ENCODE measurements around the gene NOXRED1. TPM values are rescaled to one million over a fixed set of nuclear protein-coding genes. Genes with fewer than 3 reads are reported as not detected.

NOXRED1 gene
- total and polyA plus RNA-seq, 2 donors (not counting 1 experiment from before 2014, with no cell fraction given): 0.42 to 1.5 TPM

DNA sequence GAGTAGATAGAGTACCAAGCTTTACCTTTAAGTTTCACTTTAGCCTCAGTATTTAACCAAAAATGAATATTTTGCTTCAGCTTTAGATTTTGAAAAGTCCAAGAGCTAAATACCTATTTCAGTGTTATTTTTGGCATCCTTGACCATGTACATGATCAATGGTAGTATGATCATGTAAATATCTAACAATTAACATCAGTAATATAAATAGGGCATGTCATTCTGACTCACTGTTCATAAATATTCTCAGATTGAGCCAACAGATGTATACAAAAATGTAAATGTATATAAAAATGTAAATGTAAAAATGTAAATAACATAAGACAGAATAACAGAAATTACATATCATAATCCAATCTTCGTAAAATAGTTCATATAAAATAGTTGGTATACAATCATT lies 15.3 kb upstream of the NOXRED1 start:
- Mint-ChIP-seq H3K27me3 (no peaks in the 10 kb centered on the region), H3K9me3 (ENCODE audit: insufficient read depth) (no peaks in the 10 kb centered on the region), H3K4me3 (no peak overlapping the region), H3K4me1 (no peaks in the 10 kb centered on the region), H3K27ac (no peak overlapping the region)
- H3K79me2 ChIP-seq (ENCODE audit: control insufficient read depth, insufficient read depth, low read length): no peaks in the 10 kb centered on the region
- H3K4me3 ChIP-seq (ENCODE audit: control extremely low read depth in 1 of 5, extremely low read depth in 1 of 5, insufficient read depth in 1 of 5, low read depth in 2 of 5, low read length in 4 of 5): no peak overlapping the region
- ChIA-PET CTCF (interaction anchor here (1.1 kb wide), 1 partner anchor 286 kb away, joined by 3 read pairs; no protein-coding TSS in a partner anchor), POLR2A (no interaction called here)
- H3K36me3 ChIP-seq (replicated peaks in 1 of 2; ENCODE audit: control extremely low read depth in 1 of 2, control insufficient read depth in 1 of 2, extremely low read depth in 1 of 2, insufficient read depth in 2 of 2, low read length in 1 of 2): peaks cover 0 to 59% of the 10 kb centered on the region in 2 experiments
- H4K20me1 ChIP-seq (ENCODE audit: control insufficient read depth, insufficient read depth, low read length, poor library complexity, severe bottlenecking): no peaks in the 10 kb centered on the region
- no peak overlapping the region for H3K27ac ChIP-seq (ENCODE audit: low read length in 2 of 2)
- no peaks in the 10 kb centered on the region for H3K9me3 ChIP-seq (ENCODE audit: control extremely low read depth in 1 of 3, control insufficient read depth in 2 of 3, insufficient read depth in 1 of 3, low read length in 2 of 3)
- DNase-seq: no peak
- TF ChIP-seq, protein P1, sequence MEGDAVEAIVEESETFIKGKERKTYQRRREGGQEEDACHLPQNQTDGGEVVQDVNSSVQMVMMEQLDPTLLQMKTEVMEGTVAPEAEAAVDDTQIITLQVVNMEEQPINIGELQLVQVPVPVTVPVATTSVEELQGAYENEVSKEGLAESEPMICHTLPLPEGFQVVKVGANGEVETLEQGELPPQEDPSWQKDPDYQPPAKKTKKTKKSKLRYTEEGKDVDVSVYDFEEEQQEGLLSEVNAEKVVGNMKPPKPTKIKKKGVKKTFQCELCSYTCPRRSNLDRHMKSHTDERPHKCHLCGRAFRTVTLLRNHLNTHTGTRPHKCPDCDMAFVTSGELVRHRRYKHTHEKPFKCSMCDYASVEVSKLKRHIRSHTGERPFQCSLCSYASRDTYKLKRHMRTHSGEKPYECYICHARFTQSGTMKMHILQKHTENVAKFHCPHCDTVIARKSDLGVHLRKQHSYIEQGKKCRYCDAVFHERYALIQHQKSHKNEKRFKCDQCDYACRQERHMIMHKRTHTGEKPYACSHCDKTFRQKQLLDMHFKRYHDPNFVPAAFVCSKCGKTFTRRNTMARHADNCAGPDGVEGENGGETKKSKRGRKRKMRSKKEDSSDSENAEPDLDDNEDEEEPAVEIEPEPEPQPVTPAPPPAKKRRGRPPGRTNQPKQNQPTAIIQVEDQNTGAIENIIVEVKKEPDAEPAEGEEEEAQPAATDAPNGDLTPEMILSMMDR (IDR thresholded peaks at IDR 0.05): no peak
- TF ChIP-seq EZH2 (IDR thresholded peaks at IDR 0.05; ENCODE audit: borderline replicate concordance, insufficient read depth, low read depth, low read length, poor library complexity, severe bottlenecking): no peak
- H3K27me3 ChIP-seq (replicated peaks in 1 of 4; ENCODE audit: control extremely low read depth in 1 of 4, control insufficient read depth in 3 of 4, insufficient read depth in 4 of 4, low read length in 3 of 4): no peaks in the 10 kb centered on the region
- no CpG with 5 or more reads among the region's 1 CpG for WGBS (ENCODE audit: insufficient coverage)
- H3K4me2 ChIP-seq (replicated peaks; ENCODE audit: low read depth, low read length, poor library complexity, severe bottlenecking): no peak overlapping the region
- intact Hi-C loops (cut with micrococcal nuclease): no loop called here
- no peaks in the 10 kb centered on the region for H3K4me1 ChIP-seq (ENCODE audit: control insufficient read depth in 2 of 2, insufficient read depth in 2 of 2, low read length in 2 of 2)
- H2AFZ ChIP-seq (ENCODE audit: insufficient read depth, low read depth, low read length, poor library complexity, severe bottlenecking): no peak overlapping the region
- no peak overlapping the region for H3K9ac ChIP-seq (ENCODE audit: low read length)
- no peak for ATAC-seq (ENCODE audit: low read depth)

DNA sequence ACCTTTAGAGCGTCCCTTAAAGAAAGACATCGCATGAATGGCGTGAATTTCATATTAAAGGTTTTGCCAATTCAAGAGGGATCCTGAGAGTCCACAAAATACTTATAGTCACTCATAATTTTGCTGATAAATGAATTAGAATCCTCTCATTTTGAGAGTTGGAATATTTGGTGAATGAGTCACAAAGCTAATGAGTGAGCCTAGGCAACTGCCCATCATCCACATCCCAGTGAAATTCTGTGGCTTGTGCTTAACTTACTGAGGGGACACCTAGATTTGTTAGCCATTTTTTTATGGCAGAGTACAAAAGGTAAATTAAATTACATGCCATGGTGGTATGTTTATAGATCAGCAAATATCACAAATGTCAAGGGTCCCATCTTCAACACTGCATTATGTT lies 12.7 kb upstream of the NOXRED1 start:
- POLR2A ChIA-PET: no interaction called here
- ATAC-seq (ENCODE audit: low read depth): no peak

More for the DNA sequence above, 12.7 kb upstream of the NOXRED1 start:
- no peaks in the 10 kb centered on the region for H3K79me2 ChIP-seq (ENCODE audit: control insufficient read depth, insufficient read depth, low read length)
- no peaks in the 10 kb centered on the region for H3K4me1 ChIP-seq (ENCODE audit: control insufficient read depth in 2 of 2, insufficient read depth in 2 of 2, low read length in 2 of 2)
- H3K9ac ChIP-seq (ENCODE audit: low read length): no peak overlapping the region
- no peak for DNase-seq
- no peak overlapping the region for H3K4me3 ChIP-seq (ENCODE audit: control extremely low read depth in 1 of 5, extremely low read depth in 1 of 5, insufficient read depth in 1 of 5, low read depth in 2 of 5, low read length in 4 of 5)
- H3K36me3 ChIP-seq (replicated peaks in 1 of 2; ENCODE audit: control extremely low read depth in 1 of 2, control insufficient read depth in 1 of 2, extremely low read depth in 1 of 2, insufficient read depth in 2 of 2, low read length in 1 of 2): peaks cover 0 to 56% of the 10 kb centered on the region in 2 experiments
- Mint-ChIP-seq H3K4me1 (no peaks in the 10 kb centered on the region), H3K27me3 (no peaks in the 10 kb centered on the region), H3K9me3 (ENCODE audit: insufficient read depth) (no peaks in the 10 kb centered on the region), H3K27ac (no peak overlapping the region), H3K4me3 (no peak overlapping the region)
- H2AFZ ChIP-seq (ENCODE audit: insufficient read depth, low read depth, low read length, poor library complexity, severe bottlenecking): no peak overlapping the region
- H3K27ac ChIP-seq (ENCODE audit: low read length in 2 of 2): no peak overlapping the region
- H3K27me3 ChIP-seq (replicated peaks in 1 of 4; ENCODE audit: control extremely low read depth in 1 of 4, control insufficient read depth in 3 of 4, insufficient read depth in 4 of 4, low read length in 3 of 4): no peaks in the 10 kb centered on the region
- no peak overlapping the region for H3K4me2 ChIP-seq (replicated peaks; ENCODE audit: low read depth, low read length, poor library complexity, severe bottlenecking)
- TF ChIP-seq, protein P1 (IDR thresholded peaks at IDR 0.05): no peak
- TF ChIP-seq EZH2 (IDR thresholded peaks at IDR 0.05; ENCODE audit: borderline replicate concordance, insufficient read depth, low read depth, low read length, poor library complexity, severe bottlenecking): no peak
- no peaks in the 10 kb centered on the region for H4K20me1 ChIP-seq (ENCODE audit: control insufficient read depth, insufficient read depth, low read length, poor library complexity, severe bottlenecking)
- no peaks in the 10 kb centered on the region for H3K9me3 ChIP-seq (ENCODE audit: control extremely low read depth in 1 of 3, control insufficient read depth in 2 of 3, insufficient read depth in 1 of 3, low read length in 2 of 3)
- CTCF ChIA-PET: no interaction called here
- no CpG with 5 or more reads among the region's 3 CpGs for WGBS (ENCODE audit: insufficient coverage)
- intact Hi-C loops (cut with micrococcal nuclease): no loop called here

Measured in B cell (primary cell).